Hematopoietic multipotent progenitor cell treated with erythropoietin and hydrocortisone succinate and interleukin-3 and kit ligand, for 6 days (in vitro differentiated cells): ENCODE data around the gene MAN1C1.
A peak's percentile ranks its signal among the peaks of the same experiment; 100 is the strongest.
"Not testable (repeated sequence)": the region's sequence is repeated elsewhere in the genome, so short reads cannot be mapped to it uniquely, and the experiment has no call there.

Source experiments
- DNase-seq: peaks from one replicate; pipeline ENCODE4 v3.0.0-alpha.2; 2015

Gene MAN1C1

GRCh38 chr1:25636141-25636540, 19.6 kb downstream of the MAN1C1 start:
- not testable (repeated sequence) for DNase-seq

DNA sequence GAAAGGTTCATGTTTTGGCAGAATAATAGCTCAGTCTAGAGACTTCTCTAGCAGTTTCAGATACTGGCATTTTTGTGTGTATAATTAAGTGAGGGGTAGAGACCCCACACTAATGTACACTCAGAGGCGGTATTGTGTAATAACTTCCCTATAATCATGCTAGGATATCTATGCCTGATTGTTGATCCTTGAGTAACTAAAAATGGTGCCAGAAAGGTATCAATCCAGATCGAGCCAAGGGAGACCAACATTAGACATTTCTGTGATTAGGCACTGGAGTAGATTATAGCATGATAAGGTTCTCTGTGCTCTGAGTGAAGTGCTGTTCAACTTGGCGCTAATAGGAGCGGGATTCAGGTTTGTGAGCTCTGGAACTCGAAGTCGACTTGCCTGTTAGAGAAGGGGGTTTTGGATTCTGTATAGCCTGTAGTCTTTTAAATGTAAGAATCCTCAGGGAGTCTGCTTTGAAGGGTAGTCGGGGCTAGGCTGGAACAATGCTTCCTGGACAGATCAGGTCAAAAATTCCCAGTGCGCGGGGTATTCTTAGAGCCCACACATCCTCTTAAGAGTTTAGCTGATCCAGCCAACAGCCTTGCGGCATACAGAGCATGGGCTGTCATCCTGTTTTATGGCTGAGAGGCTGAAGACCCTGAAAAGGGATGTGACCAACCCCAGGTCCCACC, 24.2 kb downstream of the MAN1C1 start:
- no peak for DNase-seq

GRCh38 chr1:25641329-25641725, 24.7 kb downstream of the MAN1C1 start:
- no peak for DNase-seq

DNA sequence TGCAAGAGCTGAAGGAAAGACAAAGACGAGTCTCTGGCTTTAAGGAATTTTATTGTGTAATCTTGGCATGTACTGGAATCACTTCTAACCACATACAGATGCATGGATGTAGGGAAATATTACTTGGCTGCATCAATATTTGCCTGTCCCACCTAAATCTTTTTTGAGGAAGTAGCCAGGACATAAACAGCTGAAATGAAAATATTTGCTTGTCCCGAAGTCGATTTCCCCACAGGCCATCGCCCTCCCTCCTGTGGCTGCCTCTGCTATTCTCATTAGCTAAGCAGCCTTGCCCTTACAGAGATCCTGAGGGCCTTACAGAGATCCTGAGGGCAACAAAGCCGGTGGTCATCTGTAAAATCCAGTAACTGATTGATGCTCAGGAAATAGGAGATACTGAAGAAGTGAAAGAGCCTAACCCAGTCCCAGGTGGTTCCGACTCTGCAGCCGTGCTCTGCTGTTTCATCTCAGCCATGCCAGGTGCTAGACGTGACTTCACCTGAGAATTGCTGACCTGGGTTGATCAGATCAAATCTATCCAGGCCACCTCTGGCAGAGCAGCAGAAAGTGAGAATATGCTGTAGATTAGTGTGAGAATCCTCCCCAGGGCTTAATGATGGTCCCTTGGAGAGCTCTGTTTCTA, 25.5 kb downstream of the MAN1C1 start:
- DNase-seq, result no peak

DNA sequence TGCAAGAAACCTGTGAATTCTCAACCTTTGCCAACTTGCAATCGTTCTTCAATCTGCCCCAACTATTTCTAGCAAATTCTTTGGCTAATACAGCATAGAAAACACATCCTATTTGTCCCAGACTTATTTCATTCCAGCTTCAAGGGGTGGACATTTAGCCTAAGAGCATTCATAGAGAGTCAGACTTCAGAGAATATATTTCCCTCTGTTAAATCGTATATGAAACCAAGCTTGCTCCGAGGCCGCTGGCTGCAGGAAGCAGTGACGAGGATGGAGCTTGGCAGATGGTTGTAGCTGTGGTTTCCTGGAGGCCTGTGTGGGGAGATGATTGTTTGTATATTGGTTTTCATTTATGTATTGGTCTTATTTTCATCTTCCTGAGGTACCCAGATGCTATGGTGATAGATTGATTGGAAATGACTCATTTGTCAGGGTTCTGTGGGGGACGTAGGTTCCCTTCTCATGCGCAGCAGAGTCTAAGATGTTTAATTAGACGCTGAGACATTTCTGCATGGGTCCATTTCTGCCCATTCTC, 26.1 kb downstream of the MAN1C1 start:
- peak; percentile 63 for DNase-seq

GRCh38 chr1:25643929-25644328, 27.3 kb downstream of the MAN1C1 start:
- no peak for DNase-seq

DNA sequence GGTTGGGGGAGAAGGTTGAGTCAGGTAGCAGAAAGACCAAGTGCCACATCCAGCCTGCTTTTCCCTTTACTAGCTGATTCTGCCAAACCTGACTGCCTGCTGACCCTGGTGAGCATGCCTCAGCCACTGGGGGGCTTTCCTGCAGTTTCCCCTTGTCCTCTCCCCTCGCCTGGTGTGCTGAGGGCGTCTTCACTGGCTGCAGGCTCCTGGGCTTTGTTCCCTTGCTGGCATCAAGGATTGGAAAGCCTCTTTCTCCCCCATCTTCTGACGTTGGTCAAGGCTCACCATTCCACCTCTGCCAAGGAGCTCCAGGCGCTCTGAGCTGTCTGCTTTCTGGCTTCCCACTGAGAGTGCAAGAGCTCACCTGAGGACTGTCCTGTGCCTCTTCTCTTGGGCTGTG, 28.4 kb downstream of the MAN1C1 start:
- no peak for DNase-seq

DNA sequence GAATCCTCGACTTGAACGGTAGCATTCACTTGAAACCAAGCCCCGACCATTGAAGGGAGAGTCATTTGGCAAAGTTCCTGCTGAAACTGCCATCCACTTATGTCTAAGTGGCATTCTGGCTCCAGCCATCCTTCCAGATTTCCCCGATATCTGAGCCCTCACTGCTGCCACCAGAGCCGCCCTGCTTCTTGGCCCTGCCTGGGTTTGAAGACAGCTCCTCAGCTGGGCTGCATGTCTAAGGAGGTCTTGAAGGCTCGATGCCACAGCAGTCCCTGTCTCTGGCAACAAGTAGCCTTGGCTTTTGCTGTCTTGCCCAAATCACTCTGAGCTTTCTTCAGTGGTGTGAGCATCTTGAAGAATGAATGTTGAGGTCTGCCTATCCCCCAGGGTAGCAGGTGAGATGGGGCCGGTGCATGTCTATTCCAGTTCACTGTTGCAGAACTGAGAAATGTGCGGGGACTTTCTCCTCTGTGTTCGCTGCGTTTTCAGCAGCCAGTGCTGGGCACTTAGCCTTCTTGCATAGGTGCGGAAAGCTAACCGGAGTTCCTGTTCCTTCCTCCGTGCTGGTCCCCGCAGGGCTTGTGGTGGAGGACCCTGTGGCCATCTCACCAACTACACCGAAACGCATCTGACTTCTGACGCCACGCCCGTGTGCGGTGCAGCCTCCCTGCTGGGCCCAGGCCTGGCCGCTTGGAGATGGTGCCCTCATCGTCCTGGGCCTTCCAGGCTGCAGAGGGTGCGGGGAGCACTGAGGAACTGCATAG, 29.2 kb downstream of the MAN1C1 start:
- DNase-seq, result peak; percentile 26

DNA sequence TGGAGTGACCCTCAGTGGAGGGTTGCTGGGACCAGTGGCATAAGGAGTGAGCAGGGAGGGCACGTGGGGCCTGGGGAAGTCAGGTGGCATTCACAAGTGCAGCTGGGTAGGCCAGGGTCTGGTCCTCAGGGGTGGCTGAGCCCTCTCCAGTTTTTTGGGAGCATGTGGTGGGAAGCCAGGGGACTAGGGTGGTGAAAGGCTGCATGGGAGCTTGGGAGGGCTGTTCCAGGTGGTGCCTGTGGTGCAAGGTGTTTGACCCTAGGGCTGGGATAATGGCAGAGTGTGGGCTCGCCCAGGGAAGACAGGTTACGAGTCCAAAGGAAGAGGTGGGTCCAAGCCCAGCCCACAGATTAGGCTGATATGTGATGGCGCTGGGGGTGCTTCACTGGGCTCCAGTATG, 30.5 kb downstream of the MAN1C1 start:
- no peak for DNase-seq

GRCh38 chr1:25647863-25648262, 31.3 kb downstream of the MAN1C1 start:
- no peak for DNase-seq

DNA sequence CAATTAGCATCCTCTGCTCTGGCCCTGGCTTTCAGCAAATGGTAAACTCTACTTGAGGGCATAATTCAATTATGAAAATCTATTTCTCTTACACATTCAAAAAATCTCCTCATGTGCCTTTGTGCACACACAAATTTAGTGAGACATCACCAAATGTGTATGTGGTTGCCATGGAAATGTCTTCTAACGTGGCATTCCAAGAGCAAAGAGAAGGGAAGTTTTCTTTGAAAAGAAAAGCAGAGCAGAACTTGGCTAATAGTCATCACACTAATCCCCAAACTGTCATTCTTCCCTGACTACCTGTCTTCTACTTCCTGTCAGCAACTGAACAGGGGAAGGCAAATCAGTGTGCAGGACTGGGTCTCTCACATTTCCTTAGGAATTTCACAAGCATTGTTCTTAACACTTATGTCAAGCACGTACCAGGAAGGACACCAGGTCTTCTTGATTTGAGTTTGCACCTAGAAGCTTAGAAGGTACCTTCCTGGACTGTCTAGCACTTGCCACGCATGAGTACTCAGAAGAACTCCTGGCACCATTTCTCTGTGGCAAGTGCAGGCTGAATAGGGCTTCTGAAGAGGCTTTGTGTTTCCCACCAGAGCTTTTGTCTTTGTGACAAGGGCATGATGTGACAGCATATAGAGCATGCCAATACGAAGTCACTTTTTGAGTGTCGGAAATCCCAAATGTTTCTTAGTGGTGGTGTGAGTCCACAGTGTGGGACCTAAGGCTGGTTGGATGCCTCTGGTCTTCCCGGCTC, 32.3 kb downstream of the MAN1C1 start:
- no peak for DNase-seq

DNA sequence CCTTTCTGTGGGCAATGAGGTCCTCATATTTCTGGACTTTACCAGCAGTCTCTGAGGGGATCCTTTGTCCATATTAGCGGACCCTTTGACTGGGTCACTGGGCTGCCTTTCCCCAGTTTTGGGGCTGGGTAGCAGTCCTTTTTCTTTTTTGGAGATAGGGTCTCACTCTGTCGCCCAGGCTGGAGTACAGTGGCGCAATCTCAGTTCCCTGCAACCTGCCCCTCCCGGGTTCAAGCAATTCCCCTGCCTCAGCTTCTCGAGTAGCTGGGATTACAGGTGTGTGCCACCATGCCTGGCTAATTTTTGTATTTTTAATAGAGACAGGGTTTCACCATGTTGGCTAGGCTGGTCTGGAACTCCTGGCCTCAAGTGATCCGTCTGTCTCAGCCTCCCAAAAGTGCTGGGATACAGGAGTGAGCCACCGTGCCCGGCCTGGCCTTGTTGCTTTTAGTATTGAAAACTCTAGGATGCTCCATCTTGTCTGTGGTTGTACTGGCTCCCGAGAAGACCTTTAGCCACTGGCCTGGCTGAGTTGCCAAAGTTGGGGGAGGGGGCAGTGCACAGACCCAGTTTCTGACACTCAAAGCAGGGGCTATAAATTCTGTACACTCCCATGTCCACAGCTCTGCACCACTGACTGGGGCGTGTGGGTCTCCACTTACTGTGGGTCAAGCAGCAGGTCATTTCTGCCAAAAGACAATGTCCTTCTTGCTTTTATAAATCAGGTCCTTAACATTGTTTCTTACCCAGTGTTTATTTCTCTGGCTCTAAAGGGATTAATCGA, 33.1 kb downstream of the MAN1C1 start:
- no peak for DNase-seq

DNA sequence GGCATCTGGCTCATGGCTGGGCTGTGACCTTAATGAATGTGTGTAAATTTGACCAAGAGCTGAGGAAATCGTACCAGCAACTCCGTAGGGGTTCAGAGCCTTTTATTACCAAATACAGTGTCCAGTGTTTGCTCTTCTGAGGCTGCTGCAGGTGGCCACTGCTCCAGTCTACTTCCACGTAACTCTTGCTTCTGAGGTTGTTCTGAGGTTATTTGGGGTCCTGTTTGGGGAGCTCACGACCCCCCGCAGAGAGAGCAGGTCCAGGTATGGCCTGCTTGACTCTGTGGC, 33.6 kb downstream of the MAN1C1 start:
- DNase-seq, result no peak

- no peak for DNase-seq
Observed at GRCh38 chr1:25651036-25651640, 34.5 kb downstream of the MAN1C1 start.

DNA sequence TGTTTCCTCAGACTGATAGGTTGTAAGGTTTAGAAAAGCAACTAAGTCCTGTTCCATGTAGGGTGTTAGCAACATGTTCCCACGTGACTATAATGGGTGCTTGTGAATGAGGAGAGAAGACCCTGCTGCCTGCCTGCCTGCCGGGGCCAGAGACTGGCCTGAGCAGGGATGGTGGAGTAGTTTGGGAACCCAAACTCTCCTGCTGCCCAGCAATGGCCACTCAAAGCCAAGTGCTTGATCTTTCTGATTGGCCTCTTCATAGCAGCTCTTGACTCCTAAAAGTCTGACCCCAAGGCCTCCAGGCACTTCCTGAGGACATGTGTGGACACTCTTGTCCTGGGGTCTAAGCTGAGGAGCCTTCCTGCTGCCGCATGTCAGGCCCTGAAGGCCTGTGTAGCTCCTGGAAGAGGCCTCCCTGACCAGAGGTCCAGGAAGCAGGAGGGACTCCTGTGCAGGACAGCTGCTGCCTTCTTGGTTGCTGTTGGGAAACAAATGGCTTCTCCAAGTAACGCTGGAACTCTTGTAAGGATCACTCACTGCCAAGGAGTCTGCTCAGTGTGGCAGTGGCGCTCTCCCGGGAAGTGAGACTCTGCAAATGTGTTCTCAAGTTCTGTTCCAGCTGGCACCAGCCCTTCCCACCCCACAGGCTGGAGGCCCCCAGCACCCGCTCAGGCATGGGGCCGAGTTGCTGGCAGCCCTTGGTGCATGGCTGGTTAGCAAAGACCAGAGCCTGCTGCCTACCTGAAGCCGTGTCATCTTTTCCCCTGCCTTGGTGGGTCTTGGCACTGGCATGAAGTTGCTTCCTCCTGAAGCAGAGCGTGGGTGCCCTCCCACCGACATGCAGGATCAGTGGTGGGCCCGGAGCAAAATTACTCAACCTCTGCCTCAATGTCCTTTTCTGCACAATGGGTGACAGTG, 35.5 kb downstream of the MAN1C1 start:
- no peak for DNase-seq

DNA sequence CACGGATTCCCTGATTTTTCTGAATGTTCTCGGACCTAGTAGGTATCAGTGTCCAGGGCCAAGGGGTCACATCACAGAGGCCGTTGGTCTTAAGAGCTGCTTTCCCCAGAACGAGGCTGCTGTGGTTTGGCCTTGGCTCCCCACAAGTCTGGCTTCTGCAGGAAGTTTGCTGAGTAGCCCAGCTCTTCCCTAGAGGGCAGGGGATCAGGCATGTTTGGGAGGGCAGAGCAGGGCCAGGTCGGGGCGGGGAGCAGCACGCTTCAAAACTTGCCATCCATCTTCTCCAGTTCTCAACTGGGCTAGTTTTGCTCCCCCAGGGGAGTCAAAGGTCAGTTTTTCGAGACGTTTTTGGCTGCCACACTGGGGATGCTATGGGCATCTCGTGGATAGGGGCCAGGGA, 37.0 kb downstream of the MAN1C1 start:
- no peak for DNase-seq

GRCh38 chr1:25654109-25654660, 37.6 kb downstream of the MAN1C1 start:
- DNase-seq, result no peak

DNA sequence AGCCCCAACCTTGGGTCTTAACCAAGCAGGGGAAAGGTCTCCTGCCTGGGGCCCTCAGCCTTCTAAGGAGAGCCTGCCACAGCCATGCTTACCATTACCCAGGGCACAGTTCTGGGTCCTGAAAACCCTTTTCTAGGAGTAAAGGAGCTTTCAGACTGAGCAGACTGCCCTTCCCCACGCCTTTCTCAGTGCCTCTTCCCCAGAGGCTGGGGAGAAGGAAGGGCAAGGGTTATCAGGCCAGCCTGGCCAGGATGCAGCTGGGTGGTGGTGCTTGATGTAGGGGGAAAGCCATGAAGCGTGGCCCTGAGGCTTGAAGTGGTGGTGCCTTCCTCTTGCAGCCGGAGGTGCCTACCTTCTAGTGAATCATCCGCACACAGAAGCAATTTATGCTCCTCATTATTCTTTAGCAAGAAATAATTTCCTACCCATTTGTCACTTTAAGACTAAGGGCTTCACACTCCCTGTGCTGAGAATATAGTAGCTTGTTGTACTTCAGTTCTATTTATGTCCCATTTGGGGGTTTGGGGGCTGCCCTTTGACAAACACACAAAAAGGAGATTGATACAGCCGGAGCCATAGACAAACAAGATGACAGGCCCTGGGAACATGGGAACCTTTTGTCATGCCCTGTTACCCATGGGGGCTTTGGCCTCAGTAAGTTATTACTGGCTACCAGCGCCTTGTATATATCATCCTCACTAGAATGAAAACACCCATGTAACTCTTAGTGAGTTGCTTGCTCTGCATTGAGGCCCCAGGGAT, 40.7 kb downstream of the MAN1C1 start:
- peak; percentile 9 for DNase-seq

DNA sequence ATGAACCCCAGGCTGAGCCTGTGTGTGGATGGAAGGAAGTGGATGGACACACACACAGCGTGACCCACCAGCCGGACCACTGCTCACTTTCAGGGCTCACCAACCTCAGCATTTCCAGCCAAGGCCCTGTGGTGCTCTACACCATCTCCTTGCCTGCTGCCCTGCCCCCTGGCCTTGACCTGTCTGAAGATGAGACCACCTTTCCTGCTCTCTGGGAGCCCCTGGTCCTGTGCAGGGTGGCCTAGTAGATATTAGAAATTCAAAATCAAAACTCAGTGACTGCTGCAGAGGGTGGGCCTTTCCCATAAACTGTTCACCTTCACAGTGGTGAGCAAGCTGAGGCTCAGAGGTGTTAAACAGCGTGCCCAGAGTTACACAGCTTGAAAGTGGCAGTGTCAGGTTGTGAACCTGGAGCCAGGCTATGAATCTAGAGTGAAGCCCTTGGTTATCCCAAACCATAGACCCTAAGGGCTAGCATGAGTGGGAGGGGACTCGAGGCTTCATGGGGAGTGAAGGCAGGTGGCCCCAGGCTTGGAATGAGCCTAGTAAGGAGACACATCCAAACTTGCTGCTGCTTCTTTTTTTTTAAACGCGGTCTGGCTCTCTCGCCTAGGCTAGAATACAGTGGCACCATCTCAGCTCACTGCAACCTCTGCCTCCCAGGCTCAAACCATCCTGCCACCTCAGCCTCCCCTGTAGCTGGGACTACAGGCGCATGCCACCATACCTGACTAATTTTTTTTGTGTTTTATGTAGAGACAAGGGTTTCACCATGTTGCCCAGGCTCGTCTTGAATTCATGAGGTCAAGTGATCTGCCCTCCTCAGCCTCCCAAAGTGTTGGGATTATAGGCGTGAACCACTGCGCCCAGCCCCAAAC, 41.5 kb downstream of the MAN1C1 start:
- no peak for DNase-seq
